Liver (tissue), 3 donors: ENCODE results near the gene TNS1.

Experiments
- REST ChIP-seq: IDR thresholded peaks from 2 replicates; pipeline ENCODE4 v1.6.1; 2016; ENCODE audit warnings: antibody characterized with exemption, mild to moderate bottlenecking
- TAF1 ChIP-seq: conservative IDR thresholded peaks from 2 replicates; pipeline ENCODE4 v1.6.1; 2016; ENCODE audit warnings: antibody characterized with exemption, mild to moderate bottlenecking
- YY1 ChIP-seq: IDR thresholded peaks from 2 replicates; pipeline ENCODE4 v1.6.1; 2016; ENCODE audit warnings: antibody characterized with exemption, mild to moderate bottlenecking
- ZBTB33 ChIP-seq: IDR thresholded peaks from 2 replicates; pipeline ENCODE4 v1.6.1; 2016; ENCODE audit warnings: antibody characterized with exemption
- TF ChIP-seq, protein P1 (sequence below): fragments of 150-350 bp; IDR thresholded peaks from 2 replicates; pipeline ENCODE4 v1.5.1; 2017; ENCODE audit warnings: improper control_type of control experiment, low read depth, low read length; ENCODE audit not compliant: missing input control
- donor health status: healthy.
- donor health status: healthy.

DNA sequence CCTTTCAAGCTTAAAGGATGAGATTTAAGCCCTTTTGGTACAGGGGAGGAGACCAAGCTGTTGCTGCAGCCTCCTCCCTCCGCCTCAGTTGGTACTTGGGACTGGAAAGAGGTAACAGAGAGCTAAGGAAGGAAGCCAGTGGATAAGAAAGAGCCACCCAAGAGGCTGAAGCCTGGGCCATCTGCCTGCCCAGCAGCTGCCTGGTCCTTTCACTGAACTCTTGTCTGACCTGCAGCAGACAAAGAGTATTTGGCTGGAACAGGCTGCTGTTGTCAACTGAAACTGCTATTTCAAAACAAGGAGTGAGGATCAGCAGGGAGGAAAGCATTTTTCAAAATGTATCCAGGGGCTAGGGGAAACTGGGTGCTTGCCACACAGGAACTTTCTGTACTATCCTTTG is 30.3 kb downstream of the TNS1 start:
- TF ChIP-seq, protein P1, sequence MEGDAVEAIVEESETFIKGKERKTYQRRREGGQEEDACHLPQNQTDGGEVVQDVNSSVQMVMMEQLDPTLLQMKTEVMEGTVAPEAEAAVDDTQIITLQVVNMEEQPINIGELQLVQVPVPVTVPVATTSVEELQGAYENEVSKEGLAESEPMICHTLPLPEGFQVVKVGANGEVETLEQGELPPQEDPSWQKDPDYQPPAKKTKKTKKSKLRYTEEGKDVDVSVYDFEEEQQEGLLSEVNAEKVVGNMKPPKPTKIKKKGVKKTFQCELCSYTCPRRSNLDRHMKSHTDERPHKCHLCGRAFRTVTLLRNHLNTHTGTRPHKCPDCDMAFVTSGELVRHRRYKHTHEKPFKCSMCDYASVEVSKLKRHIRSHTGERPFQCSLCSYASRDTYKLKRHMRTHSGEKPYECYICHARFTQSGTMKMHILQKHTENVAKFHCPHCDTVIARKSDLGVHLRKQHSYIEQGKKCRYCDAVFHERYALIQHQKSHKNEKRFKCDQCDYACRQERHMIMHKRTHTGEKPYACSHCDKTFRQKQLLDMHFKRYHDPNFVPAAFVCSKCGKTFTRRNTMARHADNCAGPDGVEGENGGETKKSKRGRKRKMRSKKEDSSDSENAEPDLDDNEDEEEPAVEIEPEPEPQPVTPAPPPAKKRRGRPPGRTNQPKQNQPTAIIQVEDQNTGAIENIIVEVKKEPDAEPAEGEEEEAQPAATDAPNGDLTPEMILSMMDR: no peak
- TF ChIP-seq REST (no peak), TAF1 (no peak), ZBTB33 (no peak), YY1 (no peak)
